Natural killer cell (primary cell): ENCODE measurements around the gene ACSS1. TPM values are rescaled to one million over a fixed set of nuclear protein-coding genes. Genes with fewer than 3 reads are reported as not detected.
A peak's percentile ranks its signal among the peaks of the same experiment; 100 is the strongest.

ENCODE experiments used
- ATAC-seq, 3 donors: fragments of 150-1000 bp in 2 of 3; fragments of 200-7000 bp in 1 of 3; cut with Tn5 transposase; 1 replicate in 1 of 3; 2 replicates in 2 of 3; pipeline ENCODE4 v1.10.0; 2021; ENCODE audit warnings: mild to moderate bottlenecking in 2 of 3, moderate library complexity in 2 of 3
- DNase-seq, 2 donors: peaks; one replicate each; pipeline versions ENCODE4 v3.0.0 to v3.0.0-alpha.2; 2013 to 2021; ENCODE audit warnings: mixed read lengths in 1 of 2
- H3K27ac ChIP-seq: one replicate; pipeline ENCODE4 v1.5.1; 2013; ENCODE audit warnings: mild to moderate bottlenecking, low read length
- H3K27me3 ChIP-seq: one replicate; pipeline ENCODE4 v1.6.1; 2013; ENCODE audit warnings: low read length; ENCODE audit not compliant: control insufficient read depth, insufficient read depth
- H3K36me3 ChIP-seq: one replicate; pipeline ENCODE4 v1.6.1; 2013; ENCODE audit warnings: low read length; ENCODE audit not compliant: control insufficient read depth, insufficient read depth
- H3K4me1 ChIP-seq: one replicate; pipeline ENCODE4 v1.6.1; 2013; ENCODE audit warnings: low read length; ENCODE audit not compliant: control insufficient read depth, insufficient read depth
- H3K4me3 ChIP-seq: one replicate; pipeline ENCODE4 v1.5.1; 2013; ENCODE audit warnings: low read length
- H3K9me3 ChIP-seq: one replicate; pipeline ENCODE4 v1.6.1; 2013; ENCODE audit warnings: low read length; ENCODE audit not compliant: control insufficient read depth, insufficient read depth
- H3K27ac Mint-ChIP-seq, 2 donors: one replicate each; pipeline ENCODE4 v1.8.0; 2022; ENCODE audit warnings: mild to moderate bottlenecking in 2 of 2, mixed read lengths in 2 of 2, moderate library complexity in 1 of 2
- H3K27me3 Mint-ChIP-seq, 2 donors: one replicate each; pipeline ENCODE4 v1.8.0; 2022; ENCODE audit warnings: low read depth in 2 of 2, mixed read lengths in 2 of 2
- H3K36me3 Mint-ChIP-seq: one replicate; pipeline ENCODE4 v1.8.0; 2022; ENCODE audit warnings: mixed read lengths
- H3K4me1 Mint-ChIP-seq, 2 donors: one replicate each; pipeline ENCODE4 v1.8.0; 2022; ENCODE audit warnings: mixed read lengths in 2 of 2
- H3K4me3 Mint-ChIP-seq: one replicate; pipeline ENCODE4 v1.8.0; 2022; ENCODE audit warnings: mild to moderate bottlenecking, moderate library complexity, mixed read lengths
- H3K9me3 Mint-ChIP-seq, 2 donors: one replicate each; pipeline ENCODE4 v1.8.0; 2022; ENCODE audit warnings: mixed read lengths in 2 of 2
- CTCF ChIP-seq: fragments of 200-600 bp; IDR thresholded peaks from one replicate; pipeline ENCODE4 v1.8.0; 2022; ENCODE audit warnings: antibody characterized with exemption
- WGBS: methylation state at CpG from one replicate; pipeline ENCODE4 v1.1.7; 2013; ENCODE audit warnings: missing lambda C conversion rate; ENCODE audit not compliant: insufficient coverage; 5-methylcytosine and 5-hydroxymethylcytosine counted together
- intact Hi-C: fragments of 100-400 bp; cut with micrococcal nuclease; formaldehyde crosslinking; loops from one replicate; pipeline ENCODE4 v1.14.2; 2022
- total RNA-seq, 4 donors: library from RNA; stranded (reverse); fragments of 120-200 nt in 1 of 4; gene quantifications; one replicate each; pipeline versions ENCODE4 v1.2.3 to v1.2.4, GENCODE V29; 2013 to 2022

Gene ACSS1
- total RNA-seq, 3 donors from 2014 or later (not counting 1 experiment from before 2014, with no cell fraction given) = 46.3 to 67.4 (median 57.4) TPM

GRCh38 chr20:25054995-25055629 lies 2.8 kb downstream of the ACSS1 start:
- Mint-ChIP-seq H3K27me3 (no peaks in the 10 kb centered on the region), H3K36me3 (no peaks in the 10 kb centered on the region), H3K9me3 (no peaks in the 10 kb centered on the region), H3K27ac (peak overlapping the region; percentile 85 to 90), H3K4me3 (peak overlapping the region; percentile 50), H3K4me1 (peaks cover 48 to 50% of the 10 kb centered on the region in 2 donors)
- Histone ChIP-seq H3K36me3 (peaks cover 4% of the 10 kb centered on the region), H3K4me3 (no peak overlapping the region), H3K9me3 (no peaks in the 10 kb centered on the region), H3K4me1 (peaks cover 74% of the 10 kb centered on the region), H3K27ac (no peak overlapping the region), H3K27me3 (no peaks in the 10 kb centered on the region)
- WGBS = 87% methylated on average over 10 of the region's 10 CpGs
- DNase-seq (no peak), ATAC-seq (no peak)
- intact Hi-C loops = loop anchor here (5.0 kb wide), 2 partner anchors 123 to 337 kb away; partner anchors contain the start of gene ABHD12
- no peak for TF ChIP-seq CTCF

- ATAC-seq (no peak), DNase-seq (no peak)
- Histone ChIP-seq H3K27ac (peak overlapping the region; percentile 27), H3K4me1 (peaks cover 71% of the 10 kb centered on the region), H3K27me3 (no peaks in the 10 kb centered on the region), H3K9me3 (no peaks in the 10 kb centered on the region), H3K36me3 (peaks cover 4% of the 10 kb centered on the region), H3K4me3 (no peak overlapping the region)
- WGBS = 79% methylated on average over 3 of the region's 3 CpGs
- peak overlapping the region; percentile 85 to 90 for H3K27ac Mint-ChIP-seq
- peak overlapping the region; percentile 50 for H3K4me3 Mint-ChIP-seq
- no peaks in the 10 kb centered on the region for H3K9me3 Mint-ChIP-seq
- peaks cover 57% of the 10 kb centered on the region in 2 donors for H3K4me1 Mint-ChIP-seq
- no peaks in the 10 kb centered on the region for H3K27me3 Mint-ChIP-seq
- TF ChIP-seq CTCF = no peak
- intact Hi-C loops = no loop called here
- H3K36me3 Mint-ChIP-seq = no peaks in the 10 kb centered on the region
Observed at GRCh38 chr20:25054096-25054820, 3.7 kb downstream of the ACSS1 start.

- no peak for TF ChIP-seq CTCF
- no peak for ATAC-seq
- no peak for DNase-seq
- Histone ChIP-seq H3K4me1 (peaks cover 62% of the 10 kb centered on the region), H3K27me3 (no peaks in the 10 kb centered on the region), H3K27ac (peak overlapping the region; percentile 27), H3K4me3 (no peak overlapping the region), H3K9me3 (no peaks in the 10 kb centered on the region), H3K36me3 (peaks cover 5% of the 10 kb centered on the region)
- H3K27ac Mint-ChIP-seq = peak overlapping the region; percentile 85 to 90
- no peaks in the 10 kb centered on the region for H3K36me3 Mint-ChIP-seq
- peak overlapping the region; percentile 68 for H3K4me3 Mint-ChIP-seq
- no peaks in the 10 kb centered on the region for H3K27me3 Mint-ChIP-seq
- intact Hi-C loops = no loop called here
- H3K9me3 Mint-ChIP-seq = no peaks in the 10 kb centered on the region
- H3K4me1 Mint-ChIP-seq = peaks cover 58 to 66% of the 10 kb centered on the region in 2 donors
- 49% methylated on average over 11 of the region's 11 CpGs for WGBS
Observed at GRCh38 chr20:25053255-25054031, 4.5 kb downstream of the ACSS1 start.
